AG04450 (cell line): ENCODE results near the gene CASP12. TPM values are rescaled to one million over a fixed set of nuclear protein-coding genes. Genes with fewer than 3 reads are reported as not detected.

ENCODE experiments used
- CTCF ChIA-PET: fragments of 300-600, 350-600 bp; formaldehyde crosslinking; extraction: SDS; loops from one replicate; lab custom pipeline; 2022; ENCODE audit warnings: antibody characterized with exemption, inconsistent platforms; lab: Charles Lee
- POLR2A ChIA-PET: fragments of 350-600 bp; formaldehyde crosslinking; extraction: SDS; loops from one replicate; lab custom pipeline; 2021; ENCODE audit warnings: antibody characterized with exemption, inconsistent platforms; lab: Yijun Ruan, JAX
- DNase-seq: peaks from one replicate; pipeline ENCODE4 v3.0.0-alpha.2; 2011; ENCODE audit warnings: low read depth, low spot score
- H3K27ac ChIP-seq: one replicate; pipeline ENCODE4 v1.5.1; 2012; ENCODE audit warnings: low read depth, low read length, control low read depth
- H3K27me3 ChIP-seq: one replicate; pipeline ENCODE4 v1.6.0; 2012; ENCODE audit warnings: low read length; ENCODE audit not compliant: control insufficient read depth, insufficient read depth
- H3K4me3 ChIP-seq: 2 replicates; pipeline ENCODE4 v1.5.1; 2011; ENCODE audit warnings: mild to moderate bottlenecking, low read depth, low read length, control low read depth
- H3K9me3 ChIP-seq: 2 replicates; pipeline ENCODE4 v1.5.1; 2012; ENCODE audit warnings: low read length; ENCODE audit not compliant: control insufficient read depth, insufficient read depth
- polyA plus RNA-seq: library from polyadenylated mRNA; depleted of rRNA; stranded (reverse); fragments of >200 nt; gene quantifications from 2 replicates; pipeline ENCODE4 v1.2.3, GENCODE V29; 2011
- TF ChIP-seq, protein P1 (sequence below): IDR thresholded peaks from 2 replicates; pipeline ENCODE4 v1.5.1; 2011; ENCODE audit warnings: low read depth, low read length, control low read depth, inconsistent platforms

CASP12 gene
- polyA plus RNA-seq, 1 experiment: 0.38 TPM

DNA sequence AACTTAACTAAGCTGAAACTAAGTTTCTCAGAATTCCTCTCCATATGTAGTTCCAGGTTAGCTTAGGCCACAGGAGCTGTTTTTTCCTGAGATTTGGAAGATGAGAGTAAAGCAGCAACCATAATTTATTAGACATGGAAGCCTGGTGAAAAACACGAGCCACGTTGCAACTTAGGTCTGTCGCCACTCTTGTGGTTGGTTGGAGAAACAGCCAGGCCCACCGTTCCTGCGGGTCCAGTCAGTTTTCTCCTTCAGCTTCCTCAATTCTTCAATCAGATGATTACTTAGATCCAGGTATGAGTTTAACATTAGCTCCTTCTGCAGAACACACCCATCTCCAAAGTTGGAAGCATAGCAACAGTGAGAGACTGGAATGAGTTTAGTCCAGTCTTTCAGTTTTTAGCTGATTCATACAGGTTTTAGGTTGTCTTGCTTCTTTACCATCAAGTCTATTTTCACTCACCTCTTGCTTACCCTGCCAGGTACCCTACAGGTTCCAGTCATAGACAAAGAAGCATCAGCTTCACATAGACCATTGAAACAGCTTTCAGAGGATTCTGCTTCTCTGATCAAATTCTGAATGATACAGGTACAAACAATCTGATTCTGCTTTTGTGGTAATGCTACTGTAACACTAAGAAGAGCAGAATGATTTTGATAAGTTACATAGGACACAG, 18.6 kb downstream of the CASP12 start:
- no peak for DNase-seq
- CTCF ChIA-PET: no interaction called here
- Histone ChIP-seq H3K4me3 (no peak overlapping the region), H3K27ac (no peak overlapping the region), H3K9me3 (no peaks in the 10 kb centered on the region), H3K27me3 (no peaks in the 10 kb centered on the region)
- POLR2A ChIA-PET: no interaction called here
- TF ChIP-seq, protein P1, sequence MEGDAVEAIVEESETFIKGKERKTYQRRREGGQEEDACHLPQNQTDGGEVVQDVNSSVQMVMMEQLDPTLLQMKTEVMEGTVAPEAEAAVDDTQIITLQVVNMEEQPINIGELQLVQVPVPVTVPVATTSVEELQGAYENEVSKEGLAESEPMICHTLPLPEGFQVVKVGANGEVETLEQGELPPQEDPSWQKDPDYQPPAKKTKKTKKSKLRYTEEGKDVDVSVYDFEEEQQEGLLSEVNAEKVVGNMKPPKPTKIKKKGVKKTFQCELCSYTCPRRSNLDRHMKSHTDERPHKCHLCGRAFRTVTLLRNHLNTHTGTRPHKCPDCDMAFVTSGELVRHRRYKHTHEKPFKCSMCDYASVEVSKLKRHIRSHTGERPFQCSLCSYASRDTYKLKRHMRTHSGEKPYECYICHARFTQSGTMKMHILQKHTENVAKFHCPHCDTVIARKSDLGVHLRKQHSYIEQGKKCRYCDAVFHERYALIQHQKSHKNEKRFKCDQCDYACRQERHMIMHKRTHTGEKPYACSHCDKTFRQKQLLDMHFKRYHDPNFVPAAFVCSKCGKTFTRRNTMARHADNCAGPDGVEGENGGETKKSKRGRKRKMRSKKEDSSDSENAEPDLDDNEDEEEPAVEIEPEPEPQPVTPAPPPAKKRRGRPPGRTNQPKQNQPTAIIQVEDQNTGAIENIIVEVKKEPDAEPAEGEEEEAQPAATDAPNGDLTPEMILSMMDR: no peak

DNA sequence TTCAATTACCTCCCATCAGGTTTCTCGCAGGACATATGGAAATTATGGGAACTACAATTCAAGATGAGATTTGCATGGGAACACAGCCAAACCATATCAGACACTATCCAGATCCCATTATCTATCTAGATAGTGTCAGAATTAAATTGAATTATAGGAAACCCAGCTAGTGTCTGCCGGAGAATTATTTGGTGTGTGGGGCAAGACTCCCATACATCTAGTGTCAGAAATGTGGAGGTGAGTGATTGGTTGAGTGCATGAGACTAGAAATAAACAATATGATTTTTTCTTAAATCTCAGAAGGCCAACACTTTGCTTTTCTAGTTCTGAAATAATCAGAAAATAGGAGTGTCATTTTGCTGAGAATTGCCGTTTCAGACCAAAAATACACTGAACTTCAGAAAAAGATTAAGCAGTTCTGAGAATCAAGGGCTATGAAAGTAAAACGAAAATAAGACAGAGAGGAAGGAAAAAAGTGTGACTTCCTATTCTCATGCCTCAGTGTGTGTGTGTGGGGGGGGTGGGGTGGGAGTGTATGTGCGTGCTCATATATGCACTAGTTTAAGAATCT, 21.3 kb downstream of the CASP12 start:
- ChIA-PET POLR2A (no interaction called here), CTCF (interaction anchor here (0.6 kb wide), 1 partner anchor 268 kb away, joined by 3 read pairs; no protein-coding TSS in a partner anchor)
- TF ChIP-seq, protein P1: no peak
- no peaks in the 10 kb centered on the region for H3K27me3 ChIP-seq
- no peak for DNase-seq
- H3K4me3 ChIP-seq: no peak overlapping the region
- H3K9me3 ChIP-seq: 0 out of 2 replicates have a peak, but pooled peaks cover 2% of the 10 kb centered on the region
- H3K27ac ChIP-seq: no peak overlapping the region

DNA sequence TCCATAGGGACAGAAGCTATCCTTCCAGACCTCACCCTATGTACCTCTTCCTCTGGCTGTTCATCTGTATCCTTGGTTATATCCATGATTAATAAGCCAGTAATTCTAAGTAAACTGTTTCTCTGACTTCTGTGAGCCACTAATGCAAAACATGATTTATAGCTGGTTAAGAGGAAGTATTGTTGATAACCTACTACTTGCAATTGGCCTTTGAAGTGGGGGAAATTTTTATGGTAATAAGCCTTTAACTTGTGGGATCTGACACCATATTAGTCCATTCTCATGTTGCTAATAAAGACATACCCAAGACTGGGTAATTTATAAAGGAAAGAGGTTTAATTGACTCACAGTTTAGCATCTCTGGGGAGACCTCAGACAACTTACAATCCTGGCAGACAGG, 21.9 kb downstream of the CASP12 start:
- Histone ChIP-seq H3K4me3 (no peak overlapping the region), H3K9me3 (0 out of 2 replicates have a peak, but pooled peaks cover 2% of the 10 kb centered on the region), H3K27me3 (no peaks in the 10 kb centered on the region), H3K27ac (no peak overlapping the region)
- ChIA-PET CTCF (interaction anchor here (0.6 kb wide), 1 partner anchor 267 kb away, joined by 3 read pairs; no protein-coding TSS in a partner anchor), POLR2A (no interaction called here)
- TF ChIP-seq, protein P1: no peak
- no peak for DNase-seq

DNA sequence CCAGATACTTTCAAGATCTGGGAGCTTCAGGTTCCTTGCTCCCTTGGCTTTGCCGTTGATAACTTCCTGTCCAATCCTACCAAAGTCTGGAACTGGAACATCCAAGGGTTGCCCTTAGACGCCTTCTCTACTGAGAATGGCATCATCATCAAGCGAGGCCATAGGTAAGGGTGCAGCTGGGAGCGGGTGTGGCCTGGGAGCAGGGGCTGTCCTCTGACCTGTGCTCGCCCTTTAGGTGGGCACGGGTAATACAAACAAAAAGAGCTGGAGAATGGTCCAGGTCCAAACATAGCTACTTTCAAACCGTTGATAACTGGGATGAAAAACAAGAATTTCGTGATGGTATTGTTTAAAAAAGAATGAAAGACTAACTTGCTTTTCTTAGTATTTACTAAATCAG, 25.0 kb downstream of the CASP12 start:
- CTCF ChIA-PET: interaction anchor here (1.1 kb wide), 1 partner anchor 16 kb away, joined by 3 read pairs; no protein-coding TSS in a partner anchor
- H3K27me3 ChIP-seq: no peaks in the 10 kb centered on the region
- no peak overlapping the region for H3K4me3 ChIP-seq
- 0 out of 2 replicates have a peak, but pooled peaks cover 2% of the 10 kb centered on the region for H3K9me3 ChIP-seq
- TF ChIP-seq, protein P1: peak; percentile 9; the same call in 1 of the 2 replicates
- H3K27ac ChIP-seq: no peak overlapping the region
- POLR2A ChIA-PET: no interaction called here
- DNase-seq: no peak

DNA sequence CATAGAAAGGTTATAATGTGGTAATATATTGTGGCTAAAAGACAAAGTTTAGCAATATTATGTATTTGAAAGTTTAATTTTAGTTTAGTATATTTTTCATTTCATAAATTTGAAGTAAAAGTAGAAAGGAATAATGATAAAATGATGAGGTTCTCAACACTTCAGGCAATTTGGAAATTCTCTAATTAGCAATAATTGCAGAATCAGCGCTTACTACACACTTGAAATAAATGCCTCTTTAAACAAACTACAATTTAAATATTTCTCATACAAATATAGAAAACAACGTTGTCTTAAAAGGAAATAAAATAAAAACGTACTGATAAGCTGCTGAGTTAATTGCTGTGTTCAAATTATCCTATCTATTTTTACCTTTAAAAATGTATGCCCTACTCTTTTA, 25.9 kb downstream of the CASP12 start:
- no peaks in the 10 kb centered on the region for H3K27me3 ChIP-seq
- H3K9me3 ChIP-seq: 0 out of 2 replicates have a peak, but pooled peaks cover 2% of the 10 kb centered on the region
- TF ChIP-seq, protein P1: no peak
- no peak overlapping the region for H3K27ac ChIP-seq
- CTCF ChIA-PET: interaction anchor here (1.1 kb wide), 1 partner anchor 17 kb away, joined by 3 read pairs; no protein-coding TSS in a partner anchor
- POLR2A ChIA-PET: no interaction called here
- H3K4me3 ChIP-seq: no peak overlapping the region
- no peak for DNase-seq
